HUDEP-2 (cell line): Measurements from ENCODE around the gene TBC1D4.

Source experiments
- DNase-seq, 76 experiments: peaks; one replicate each; lab custom pipeline; 2025; ENCODE audit not compliant: unreplicated experiment in 76 of 76; lab: John Stamatoyannopoulos, UW

The TBC1D4 gene, protein sequence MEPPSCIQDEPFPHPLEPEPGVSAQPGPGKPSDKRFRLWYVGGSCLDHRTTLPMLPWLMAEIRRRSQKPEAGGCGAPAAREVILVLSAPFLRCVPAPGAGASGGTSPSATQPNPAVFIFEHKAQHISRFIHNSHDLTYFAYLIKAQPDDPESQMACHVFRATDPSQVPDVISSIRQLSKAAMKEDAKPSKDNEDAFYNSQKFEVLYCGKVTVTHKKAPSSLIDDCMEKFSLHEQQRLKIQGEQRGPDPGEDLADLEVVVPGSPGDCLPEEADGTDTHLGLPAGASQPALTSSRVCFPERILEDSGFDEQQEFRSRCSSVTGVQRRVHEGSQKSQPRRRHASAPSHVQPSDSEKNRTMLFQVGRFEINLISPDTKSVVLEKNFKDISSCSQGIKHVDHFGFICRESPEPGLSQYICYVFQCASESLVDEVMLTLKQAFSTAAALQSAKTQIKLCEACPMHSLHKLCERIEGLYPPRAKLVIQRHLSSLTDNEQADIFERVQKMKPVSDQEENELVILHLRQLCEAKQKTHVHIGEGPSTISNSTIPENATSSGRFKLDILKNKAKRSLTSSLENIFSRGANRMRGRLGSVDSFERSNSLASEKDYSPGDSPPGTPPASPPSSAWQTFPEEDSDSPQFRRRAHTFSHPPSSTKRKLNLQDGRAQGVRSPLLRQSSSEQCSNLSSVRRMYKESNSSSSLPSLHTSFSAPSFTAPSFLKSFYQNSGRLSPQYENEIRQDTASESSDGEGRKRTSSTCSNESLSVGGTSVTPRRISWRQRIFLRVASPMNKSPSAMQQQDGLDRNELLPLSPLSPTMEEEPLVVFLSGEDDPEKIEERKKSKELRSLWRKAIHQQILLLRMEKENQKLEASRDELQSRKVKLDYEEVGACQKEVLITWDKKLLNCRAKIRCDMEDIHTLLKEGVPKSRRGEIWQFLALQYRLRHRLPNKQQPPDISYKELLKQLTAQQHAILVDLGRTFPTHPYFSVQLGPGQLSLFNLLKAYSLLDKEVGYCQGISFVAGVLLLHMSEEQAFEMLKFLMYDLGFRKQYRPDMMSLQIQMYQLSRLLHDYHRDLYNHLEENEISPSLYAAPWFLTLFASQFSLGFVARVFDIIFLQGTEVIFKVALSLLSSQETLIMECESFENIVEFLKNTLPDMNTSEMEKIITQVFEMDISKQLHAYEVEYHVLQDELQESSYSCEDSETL (N-terminal part only)

DNA sequence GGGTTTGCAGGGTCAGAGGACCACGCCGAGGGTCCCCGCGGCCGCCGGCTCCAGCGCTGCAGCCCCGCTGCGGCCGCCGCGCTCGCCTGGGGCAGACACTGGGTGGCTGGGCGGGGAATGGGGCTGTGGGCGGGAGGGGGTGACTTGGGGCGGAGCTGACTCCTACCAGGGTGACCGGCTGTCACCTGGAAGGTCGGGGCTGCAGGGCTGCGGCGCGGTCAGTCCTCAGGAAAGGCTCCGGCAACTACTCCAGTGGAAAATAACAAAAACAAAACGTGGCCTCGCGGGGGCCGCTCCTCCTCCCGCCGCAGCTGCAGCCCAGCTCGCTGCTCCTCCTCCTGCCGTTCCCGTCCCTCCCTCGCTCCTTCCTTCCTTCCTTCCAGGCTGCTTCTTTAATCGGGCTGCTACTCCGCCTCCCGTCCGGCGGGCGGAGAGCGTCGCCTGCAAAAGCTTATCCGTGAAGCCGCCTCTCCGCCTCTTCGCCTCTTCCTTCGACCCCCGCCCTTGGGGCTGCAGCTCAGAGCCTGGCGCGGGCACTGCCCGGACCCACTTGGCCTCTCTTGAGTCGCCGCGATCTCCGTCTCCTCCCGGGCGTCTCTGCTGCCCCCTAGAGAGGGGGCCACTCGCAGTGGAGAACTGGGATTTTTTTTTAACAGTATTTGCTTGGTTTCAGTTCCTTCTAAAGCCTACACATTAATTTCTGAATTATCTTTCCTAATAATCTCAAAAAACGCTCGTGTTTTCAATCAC, at the start of gene TBC1D4:
Gene TBC1D4, minus strand, starts transcription at position 100 of the 750 bp plus-strand sequence. CDS start 402 bp downstream, outside the sequence.
- peak in 75 of 76 experiments; percentile 43 to 91 (median 81) for DNase-seq

DNA sequence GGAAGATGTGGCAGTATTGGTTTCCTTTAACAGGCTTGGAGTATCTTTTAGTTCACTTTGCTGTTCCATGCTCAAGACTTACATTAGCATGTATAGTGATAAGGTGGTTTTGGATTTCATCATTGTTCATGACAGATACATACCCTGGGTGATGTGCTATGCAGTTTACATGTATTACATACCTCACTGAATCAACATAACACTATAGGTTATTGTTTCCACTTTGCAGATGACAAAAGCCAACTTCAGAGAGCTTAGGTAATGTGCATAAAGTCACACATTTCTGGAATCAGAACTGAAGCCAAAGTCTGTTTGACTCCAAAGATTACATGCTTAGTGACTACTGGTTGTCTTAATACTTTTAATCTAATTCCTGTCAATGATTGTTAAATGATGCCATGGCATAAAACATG, 48.6 kb upstream of the TBC1D4 start:
- DNase-seq, result no peak

DNA sequence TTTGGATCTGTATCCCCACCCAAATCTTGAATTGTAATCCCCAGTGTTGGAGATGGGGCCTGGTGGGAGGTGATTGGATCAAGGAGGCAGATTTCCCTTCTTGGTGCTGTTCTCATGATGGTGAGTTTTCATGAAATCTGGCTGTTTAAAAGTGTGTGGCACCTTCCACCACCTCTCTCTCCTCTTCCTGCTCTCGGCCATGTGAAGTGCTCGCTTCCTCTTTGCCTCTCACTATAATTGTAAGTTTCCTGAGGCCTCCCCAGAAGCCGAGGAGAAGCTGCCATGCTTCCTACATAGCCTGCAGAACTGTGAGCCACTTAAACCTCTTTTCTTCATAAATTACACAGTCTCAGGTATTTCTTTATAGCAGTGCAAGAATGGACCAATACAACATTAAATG, 40.0 kb upstream of the TBC1D4 start:
- DNase-seq, result no peak

DNA sequence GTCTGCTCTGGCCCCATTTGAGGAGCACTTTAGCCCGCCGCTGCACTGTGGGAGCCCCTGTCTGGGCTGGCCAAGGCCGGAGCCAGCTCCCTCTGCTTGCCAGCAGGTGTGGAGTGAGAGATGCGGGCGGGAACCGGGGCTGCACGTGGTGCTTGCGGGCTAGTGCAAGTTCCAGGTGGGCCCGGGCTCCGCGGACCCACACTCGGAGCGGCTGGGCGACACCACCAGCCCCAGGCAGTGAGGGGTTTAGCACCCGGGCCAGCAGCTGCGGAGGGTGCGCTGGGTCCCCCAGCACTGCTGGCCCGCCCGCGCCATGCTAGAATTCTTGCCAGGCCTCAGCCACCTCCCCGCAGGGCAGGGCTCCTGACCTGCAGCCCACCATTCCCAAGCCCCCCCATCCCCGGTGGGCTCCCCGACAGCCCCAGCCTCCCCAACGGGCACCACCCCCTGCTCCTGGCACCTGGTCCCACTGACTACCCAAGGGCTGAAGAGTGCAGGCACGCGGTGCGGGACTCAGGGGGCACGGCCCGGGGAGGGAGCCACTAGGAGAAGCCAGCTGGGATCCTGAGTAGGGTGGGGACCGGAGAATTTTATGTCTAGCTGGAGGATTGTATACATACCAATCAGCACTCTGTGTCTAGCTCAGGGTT, 36.6 kb upstream of the TBC1D4 start:
- DNase-seq, result no peak

DNA sequence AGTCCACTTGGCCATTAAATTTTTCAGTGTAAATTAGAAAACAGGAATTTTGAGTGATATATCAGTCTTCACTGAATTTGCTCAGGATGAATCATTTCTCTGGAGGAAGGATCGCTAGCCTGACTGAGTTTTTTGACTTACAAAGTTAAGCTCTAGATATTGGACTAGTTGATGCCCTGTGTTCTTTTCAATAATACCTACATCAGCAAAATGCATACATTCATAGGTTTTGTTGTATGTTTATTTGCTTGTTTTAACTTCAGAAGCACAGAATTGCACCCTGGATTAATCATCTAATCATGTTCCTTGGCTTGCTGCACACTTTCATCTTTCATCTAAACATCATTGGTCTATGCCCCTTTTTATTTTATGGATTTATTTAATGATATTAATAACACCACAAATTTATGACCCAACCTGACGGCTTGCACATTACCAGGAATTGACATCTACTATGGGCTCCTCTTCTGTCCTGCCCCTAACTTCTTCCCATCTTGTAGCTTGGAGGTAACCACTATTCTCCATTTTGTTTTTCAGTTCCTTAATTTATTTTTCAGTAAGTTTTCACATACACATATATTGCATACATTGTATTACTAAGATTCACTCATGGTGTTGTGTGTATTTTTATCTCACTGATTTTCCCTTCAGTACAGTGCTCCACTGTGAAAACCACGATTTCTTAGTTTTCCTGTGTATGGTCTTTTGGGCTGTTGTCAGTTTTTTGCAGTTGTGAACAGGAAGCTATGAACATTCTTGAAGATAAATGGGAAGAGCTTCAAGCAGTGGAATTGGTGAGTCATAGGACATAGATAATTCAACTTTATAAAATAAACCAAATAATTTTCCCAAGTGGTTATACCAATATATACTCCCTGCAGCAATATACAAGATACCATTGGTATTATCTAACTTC, 32.4 kb upstream of the TBC1D4 start:
- DNase-seq, result peak in 1 of 76 experiments; percentile 6

DNA sequence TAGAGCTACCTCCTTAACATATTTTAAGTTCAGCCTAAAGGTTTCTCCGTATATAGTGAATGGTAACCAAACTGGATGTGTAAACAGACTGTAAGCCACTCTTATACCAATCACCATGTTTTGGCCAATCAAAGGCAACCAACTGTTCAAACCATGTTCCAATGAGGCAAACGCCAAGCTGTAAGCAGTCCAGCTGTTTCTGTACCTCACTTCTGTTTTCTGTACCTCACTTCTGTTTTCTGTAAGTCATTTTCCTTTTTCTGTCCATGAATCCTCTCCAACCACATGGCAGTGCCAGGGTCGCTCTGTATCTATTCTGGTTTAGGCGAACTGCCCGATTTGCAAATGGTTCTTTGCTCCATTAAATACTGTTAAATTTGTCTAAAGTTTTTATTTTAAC, 31.3 kb upstream of the TBC1D4 start:
- DNase-seq, result no peak

DNA sequence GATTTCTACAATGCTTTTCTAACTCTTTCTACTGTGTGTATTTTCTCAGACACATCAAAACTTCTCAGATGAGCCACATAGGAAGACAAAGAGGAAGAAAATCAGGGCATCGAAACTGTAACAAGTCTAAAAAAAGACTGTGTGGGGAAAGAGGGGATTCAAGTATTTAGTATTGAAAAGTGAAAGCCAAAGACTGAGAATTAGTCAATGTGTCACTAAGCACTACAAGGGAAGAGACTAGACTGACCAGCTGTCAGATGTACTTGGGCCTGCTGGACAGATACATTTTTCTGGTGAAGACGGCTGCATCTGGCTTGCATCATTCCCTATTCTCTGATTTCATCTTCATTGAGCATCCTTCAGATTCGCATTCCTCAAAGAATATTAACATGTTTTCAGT, 30.3 kb upstream of the TBC1D4 start:
- DNase-seq, result no peak

DNA sequence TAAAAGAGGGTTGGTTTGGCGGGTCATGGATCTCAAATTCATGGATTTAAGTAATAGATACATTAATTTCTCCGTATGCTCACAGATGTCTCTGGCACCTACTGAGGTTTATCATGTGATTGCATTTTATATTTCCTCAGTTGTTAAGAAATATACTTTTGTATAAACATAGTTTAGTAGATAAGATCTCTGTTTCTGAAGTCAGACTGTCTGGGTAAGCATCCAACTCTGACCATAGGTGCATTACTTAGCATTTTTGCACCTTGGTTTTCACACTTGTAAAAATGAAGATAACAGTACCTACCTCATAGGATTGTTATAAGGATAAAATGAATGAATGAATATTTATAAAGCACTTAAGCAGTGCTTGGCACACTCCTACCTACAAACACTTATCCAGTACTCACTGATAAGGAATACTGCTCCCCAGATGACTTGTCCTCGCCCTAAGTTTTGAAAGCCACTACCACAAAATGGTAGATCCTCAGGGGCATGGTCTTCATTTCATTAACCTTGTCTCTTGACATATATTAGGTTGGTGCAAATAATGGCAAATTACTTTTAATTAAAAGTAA, 29.2 kb upstream of the TBC1D4 start:
- DNase-seq, result no peak

DNA sequence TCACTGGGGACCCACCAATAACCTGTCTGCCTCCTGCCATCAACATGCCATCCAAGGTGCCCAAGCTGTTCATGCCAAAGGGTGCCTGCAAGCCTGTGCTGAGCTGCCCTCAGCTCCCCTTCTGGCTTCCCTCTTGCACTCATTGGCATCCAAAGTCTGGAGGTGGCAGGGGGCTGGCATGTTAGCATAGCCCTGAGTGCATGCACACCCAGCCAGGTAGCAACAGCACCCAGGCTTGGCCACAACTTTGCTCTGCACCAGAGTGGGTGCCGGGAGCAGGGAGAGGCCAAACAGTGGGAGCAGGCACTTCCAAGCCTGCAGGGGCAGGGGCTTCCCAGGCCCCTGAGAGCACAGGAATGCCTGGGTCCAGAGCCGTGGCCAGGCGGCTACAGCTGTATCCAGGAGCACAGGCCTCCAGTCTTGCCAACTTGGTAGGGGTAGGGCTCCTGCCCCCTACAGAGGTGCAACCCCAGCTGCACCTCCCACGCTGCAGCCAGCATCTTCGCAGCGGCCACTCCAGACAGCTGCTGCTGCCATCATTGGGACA, 26.1 kb upstream of the TBC1D4 start:
- no peak for DNase-seq

DNA sequence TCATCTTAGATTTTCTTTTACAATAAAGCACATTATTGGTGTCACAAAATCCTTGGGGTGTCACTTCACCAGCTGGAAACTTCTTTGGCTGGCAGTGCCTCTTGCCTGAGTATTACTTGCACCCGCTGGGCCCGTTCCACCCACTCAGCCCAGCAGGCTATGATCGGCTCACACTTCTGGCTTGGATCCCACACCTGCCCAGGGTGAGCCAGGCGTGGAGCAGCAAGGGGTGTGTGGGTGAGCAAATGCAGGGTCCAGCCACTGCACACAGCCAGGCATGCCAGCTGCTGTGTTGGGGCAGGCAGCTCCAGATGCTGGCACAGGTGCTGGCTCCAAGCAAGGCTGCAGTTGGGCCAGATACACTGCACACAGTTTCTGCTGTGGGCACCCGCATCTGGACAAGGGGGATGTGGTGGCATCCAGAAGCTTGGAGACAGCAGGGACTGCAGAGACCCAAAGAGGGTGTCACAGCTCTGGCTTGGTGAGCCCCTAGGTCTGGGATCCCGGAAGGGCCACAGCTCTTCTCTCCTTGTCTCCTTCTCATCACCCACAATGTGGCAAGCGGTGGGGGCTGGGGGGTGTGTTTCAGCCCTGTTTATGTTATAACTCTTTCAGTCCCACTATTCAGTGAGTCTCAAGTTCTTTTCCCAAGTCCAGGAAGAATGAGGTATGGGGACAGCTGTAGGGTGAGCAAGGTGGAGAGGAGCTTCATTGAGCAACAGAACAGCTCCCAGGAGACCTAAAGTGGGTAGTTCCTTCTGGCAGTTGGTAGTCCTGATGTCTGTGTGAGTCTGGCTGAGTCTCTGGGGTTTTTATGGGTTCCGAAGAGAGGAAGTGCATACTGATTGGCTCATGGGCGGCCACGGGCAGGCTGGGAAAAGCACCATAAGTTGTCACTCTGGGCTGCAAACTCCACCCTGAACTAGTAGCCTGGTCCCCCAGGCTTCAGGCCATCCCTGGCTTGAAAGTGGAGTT, 25.3 kb upstream of the TBC1D4 start:
- DNase-seq, result no peak

DNA sequence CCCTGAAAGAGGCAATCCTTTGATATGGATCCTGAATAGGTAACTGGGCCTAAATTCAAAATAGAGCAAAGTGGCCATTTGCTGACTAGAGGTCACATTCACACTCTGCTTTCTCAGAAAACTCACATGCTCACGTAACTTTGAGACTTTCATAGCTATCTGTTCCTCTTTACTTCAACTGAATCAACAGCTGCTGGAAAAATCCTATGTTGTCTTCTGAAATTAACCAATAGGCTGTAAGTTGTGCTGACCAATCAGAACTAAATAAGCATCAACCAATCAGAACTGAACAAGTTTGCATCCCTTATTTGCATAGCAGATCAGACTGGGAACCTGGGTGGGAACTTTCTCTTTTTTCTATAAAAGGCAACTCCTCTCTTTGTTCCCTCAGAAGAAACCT, 24.0 kb upstream of the TBC1D4 start:
- no peak for DNase-seq

DNA sequence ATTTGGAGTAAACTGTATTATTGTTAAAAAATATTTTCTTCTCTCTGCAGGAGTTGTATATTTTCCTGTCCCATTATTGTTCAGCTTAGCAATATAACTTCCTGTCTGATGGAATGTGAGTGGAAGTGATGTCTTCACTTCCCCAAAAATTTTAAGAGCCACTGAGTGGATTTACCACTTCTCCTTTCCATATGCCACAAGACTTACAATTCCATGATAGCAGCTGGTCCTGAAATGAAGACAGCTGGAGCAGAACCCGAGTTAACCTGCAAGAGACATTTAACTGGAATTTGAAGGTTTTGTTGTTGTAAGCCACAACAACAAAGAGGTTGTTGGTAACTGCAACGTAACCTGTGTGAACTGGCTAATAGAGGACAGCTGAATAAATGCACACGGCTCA, 23.4 kb upstream of the TBC1D4 start:
- DNase-seq, result no peak

DNA sequence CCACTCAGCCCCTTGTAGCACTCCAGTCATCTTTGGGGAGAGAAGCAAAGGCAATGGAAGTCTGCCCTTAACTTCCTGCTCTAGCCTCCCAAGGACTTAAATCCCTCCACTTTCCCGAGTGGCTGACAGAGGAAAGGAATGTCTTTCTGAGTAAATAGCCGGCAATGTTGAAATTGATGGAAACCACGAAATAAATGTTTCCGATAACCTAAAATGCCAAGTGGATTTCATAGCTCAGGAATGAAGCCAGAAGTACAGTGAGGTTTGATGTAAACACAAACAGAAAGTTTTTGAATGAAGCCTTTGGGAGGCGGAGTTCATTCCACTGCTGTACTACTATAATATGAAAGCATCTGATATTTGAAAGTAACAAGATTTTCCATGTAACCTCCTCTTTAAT, 14.0 kb upstream of the TBC1D4 start:
- no peak for DNase-seq

DNA sequence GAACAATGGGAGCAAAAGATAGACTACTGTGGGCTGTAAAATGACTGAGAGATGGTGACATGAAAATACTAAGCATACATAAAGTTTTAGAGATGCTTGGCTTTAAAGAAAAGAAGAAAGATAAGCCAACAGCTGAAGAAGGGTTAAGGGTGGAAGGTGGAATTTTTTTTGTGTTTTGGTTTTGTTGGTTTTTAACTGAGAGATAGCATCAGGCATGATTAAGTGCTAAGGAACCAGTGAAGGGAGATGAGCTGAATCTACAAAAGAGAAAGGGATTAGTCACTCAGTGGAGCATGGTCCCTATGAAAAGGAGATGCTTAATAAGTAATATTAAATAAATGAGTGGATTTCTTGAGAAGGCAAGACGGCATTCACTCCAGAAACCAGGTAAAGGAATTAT, 12.5 kb upstream of the TBC1D4 start:
- no peak for DNase-seq

DNA sequence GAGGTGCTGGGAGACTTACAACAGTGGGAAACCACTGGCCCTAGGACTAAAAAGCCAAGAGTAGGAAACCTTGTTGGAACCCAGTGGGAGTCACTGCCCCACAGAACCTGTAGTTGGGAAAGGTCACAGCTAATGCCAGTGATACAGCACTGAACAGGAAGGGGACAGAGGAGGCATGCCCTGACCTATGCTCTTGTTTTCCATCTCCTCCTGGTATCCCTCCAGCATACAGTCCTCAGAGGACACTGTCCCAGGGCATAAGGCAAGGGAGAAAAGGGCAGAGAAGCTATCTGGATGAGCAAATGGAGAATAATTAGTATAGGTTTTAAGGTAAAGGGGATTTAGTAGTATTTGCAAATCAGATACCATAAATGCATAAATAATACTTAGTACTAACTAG, 11.2 kb upstream of the TBC1D4 start:
- no peak for DNase-seq

DNA sequence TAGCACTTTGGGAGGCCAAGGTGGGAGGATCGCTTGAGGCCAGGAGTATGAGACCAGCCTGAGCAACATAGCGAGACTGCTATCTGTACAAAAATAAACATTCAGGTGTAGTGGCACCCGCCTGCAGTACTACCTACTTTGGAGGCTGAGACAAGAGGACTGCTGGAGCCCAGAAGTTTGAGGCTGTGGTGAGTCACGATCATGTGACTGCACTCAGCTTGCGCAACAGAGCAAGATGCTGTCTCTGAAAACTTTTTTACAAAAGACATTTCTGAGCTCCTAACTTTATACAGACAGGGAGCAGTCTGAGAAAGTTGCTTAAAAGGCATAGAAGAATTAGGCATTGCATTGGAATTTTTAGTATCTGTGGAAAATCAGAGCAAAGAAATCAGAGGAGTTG, 10.4 kb upstream of the TBC1D4 start:
- DNase-seq, result no peak

DNA sequence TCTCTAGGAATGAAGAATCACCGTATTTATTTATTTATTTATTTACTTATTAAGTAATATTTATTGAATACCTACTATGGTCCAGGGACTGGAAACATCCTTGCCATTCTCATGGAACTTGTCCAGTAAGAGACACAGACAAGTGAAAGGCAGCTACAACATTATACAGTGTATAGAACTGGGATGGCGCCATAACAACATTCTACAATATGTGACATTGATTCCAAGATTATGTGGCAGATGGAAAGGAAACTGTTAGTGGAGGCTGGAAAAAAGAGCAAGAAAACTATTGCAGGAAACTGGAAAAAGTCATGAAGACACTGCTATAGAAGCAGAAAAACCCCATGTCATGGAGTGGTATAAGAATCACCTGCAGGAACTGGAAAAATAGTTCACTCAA, 9.4 kb upstream of the TBC1D4 start:
- no peak for DNase-seq
